MCF 10A (cell line): ENCODE results near the gene CBX6. TPM values are rescaled to one million over a fixed set of nuclear protein-coding genes. Genes with fewer than 3 reads are reported as not detected.

ENCODE experiments used
- BruUV-seq: library from RNA; stranded (reverse); fragments of 400-500 nt; replicated peaks from 2 replicates; lab custom pipeline; 2021; lab: Mats Ljungman, UMichigan
- CTCF ChIA-PET: fragments of 300-600 bp; sonication (Branson Sonifier 250); formaldehyde crosslinking; extraction: SDS; loops from one replicate; lab custom pipeline; 2021; ENCODE audit warnings: antibody characterized with exemption, inconsistent platforms; lab: Yijun Ruan, JAX
- POLR2A ChIA-PET: fragments of 300-600, 350-650 bp; sonication (Branson Sonifier 250); formaldehyde crosslinking; extraction: SDS; loops from one replicate; lab custom pipeline; 2020; ENCODE audit warnings: antibody characterized with exemption, inconsistent platforms; lab: Yijun Ruan, JAX
- DNase-seq: peaks from one replicate; pipeline ENCODE4 v3.0.0-alpha.2; 2018; ENCODE audit not compliant: unreplicated experiment
- H3K27ac Mint-ChIP-seq: one replicate; pipeline ENCODE4 v1.8.0; 2022; ENCODE audit warnings: mild to moderate bottlenecking, low read depth, mixed read lengths; ENCODE audit not compliant: unreplicated experiment
- H3K27me3 Mint-ChIP-seq: one replicate; pipeline ENCODE4 v1.8.0; 2022; ENCODE audit warnings: mixed read lengths; ENCODE audit not compliant: insufficient read depth, unreplicated experiment
- H3K36me3 Mint-ChIP-seq: one replicate; pipeline ENCODE4 v1.8.0; 2022; ENCODE audit warnings: mild to moderate bottlenecking, moderate library complexity, mixed read lengths; ENCODE audit not compliant: insufficient read depth, unreplicated experiment
- H3K4me1 Mint-ChIP-seq: one replicate; pipeline ENCODE4 v1.8.0; 2022; ENCODE audit warnings: mixed read lengths; ENCODE audit not compliant: insufficient read depth, unreplicated experiment
- H3K4me3 Mint-ChIP-seq: one replicate; pipeline ENCODE4 v1.8.0; 2022; ENCODE audit warnings: mild to moderate bottlenecking, moderate library complexity, mixed read lengths; ENCODE audit not compliant: unreplicated experiment
- H3K9me3 Mint-ChIP-seq: one replicate; pipeline ENCODE4 v1.8.0; 2022; ENCODE audit warnings: mixed read lengths; ENCODE audit not compliant: unreplicated experiment
- CTCF ChIP-seq: fragments of 200-600 bp; IDR thresholded peaks from one replicate; pipeline ENCODE4 v1.8.0; 2022; ENCODE audit warnings: antibody characterized with exemption, mild to moderate bottlenecking; ENCODE audit not compliant: unreplicated experiment
- intact Hi-C: fragments of 100-400 bp; cut with micrococcal nuclease; formaldehyde crosslinking; loops from 2 replicates; pipeline ENCODE4 v1.14.1; 2022
- total RNA-seq: library from RNA; stranded (reverse); gene quantifications from 2 replicates; pipeline ENCODE4 v1.2.3, GENCODE V29; 2022

Gene CBX6
- total RNA-seq, 1 experiment from 2014 or later = 22.9 TPM

- no TSS peak for BruUV-seq
- DNase-seq = no peak
- no peaks in the 10 kb centered on the region for H3K9me3 Mint-ChIP-seq
- H3K4me3 Mint-ChIP-seq = no peak overlapping the region
- peaks cover 6% of the 10 kb centered on the region for H3K36me3 Mint-ChIP-seq
- H3K27ac Mint-ChIP-seq = no peak overlapping the region
- ChIA-PET POLR2A (no interaction called here), CTCF (interaction anchor here (0.7 kb wide), 1 partner anchor 53 kb away, joined by 3 read pairs; no protein-coding TSS in a partner anchor)
- intact Hi-C loops = no loop called here
- H3K27me3 Mint-ChIP-seq = peaks cover 57% of the 10 kb centered on the region
- peaks cover 16% of the 10 kb centered on the region for H3K4me1 Mint-ChIP-seq
- no peak for TF ChIP-seq CTCF
Observed at GRCh38 chr22:38886333-38886732, 14.3 kb upstream of the CBX6 start.

- CTCF ChIA-PET = no interaction called here
- H3K27ac Mint-ChIP-seq = no peak overlapping the region
- intact Hi-C loops = no loop called here
- DNase-seq = no peak
- no peak overlapping the region for H3K4me3 Mint-ChIP-seq
- H3K9me3 Mint-ChIP-seq = no peaks in the 10 kb centered on the region
- no peak for TF ChIP-seq CTCF
- peaks cover 19% of the 10 kb centered on the region for H3K4me1 Mint-ChIP-seq
- peaks cover 77% of the 10 kb centered on the region for H3K27me3 Mint-ChIP-seq
- BruUV-seq = no TSS peak
- POLR2A ChIA-PET = interaction anchor here (0.7 kb wide), 2 partner anchors 9 to 192 kb away, joined by 4 read pairs; no protein-coding TSS in a partner anchor
- peaks cover 10% of the 10 kb centered on the region for H3K36me3 Mint-ChIP-seq
Observed at GRCh38 chr22:38882972-38883622, 11.1 kb upstream of the CBX6 start.

GRCh38 chr22:38881997-38882879 lies 10.2 kb upstream of the CBX6 start:
- Mint-ChIP-seq H3K4me3 (no peak overlapping the region), H3K27ac (peak overlapping the region; percentile 88)
- POLR2A ChIA-PET = interaction anchor here (0.7 to 1.0 kb wide), 3 partner anchors 8 to 193 kb away, joined by 3 to 4 read pairs (median 4); partner anchors contain the start of gene CBX6

More at GRCh38 chr22:38881997-38882879, 10.2 kb upstream of the CBX6 start:
- TF ChIP-seq CTCF = no peak
- H3K9me3 Mint-ChIP-seq = no peaks in the 10 kb centered on the region
- no peak for DNase-seq
- peaks cover 10% of the 10 kb centered on the region for H3K36me3 Mint-ChIP-seq
- H3K4me1 Mint-ChIP-seq = peaks cover 19% of the 10 kb centered on the region
- peaks cover 85% of the 10 kb centered on the region for H3K27me3 Mint-ChIP-seq
- CTCF ChIA-PET = interaction anchor here (0.7 to 1.5 kb wide), 6 partner anchors 11 to 121 kb away, joined by 3 to 4 read pairs (median 3); no protein-coding TSS in a partner anchor
- intact Hi-C loops = no loop called here
- BruUV-seq = no TSS peak
